ENCODE measurements around the gene RASSF1.

RASSF1 gene

GRCh38 chr3:50340448-50341329 lies at the start of gene RASSF1:
TSS of gene RASSF1 (minus strand) at chr3:50340836. CDS start at chr3:50340805, 31 bp downstream.
- Histone ChIP-seq H3K4me1 (ENCODE audit: insufficient read depth, low read length, poor library complexity, severe bottlenecking) (peaks cover 47% of the 10 kb centered on the region), H3K9ac (ENCODE audit: low read depth, low read length, poor library complexity, severe bottlenecking) (peak within 1 kb of the TSS; percentile 98), H3K4me2 (ENCODE audit: low read depth, low read length, poor library complexity, severe bottlenecking) (peak within 1 kb of the TSS; percentile 91)

GRCh38 chr3:50389414-50389767 lies 48.8 kb upstream of the RASSF1 start:
- TF ChIP-seq, protein P1, sequence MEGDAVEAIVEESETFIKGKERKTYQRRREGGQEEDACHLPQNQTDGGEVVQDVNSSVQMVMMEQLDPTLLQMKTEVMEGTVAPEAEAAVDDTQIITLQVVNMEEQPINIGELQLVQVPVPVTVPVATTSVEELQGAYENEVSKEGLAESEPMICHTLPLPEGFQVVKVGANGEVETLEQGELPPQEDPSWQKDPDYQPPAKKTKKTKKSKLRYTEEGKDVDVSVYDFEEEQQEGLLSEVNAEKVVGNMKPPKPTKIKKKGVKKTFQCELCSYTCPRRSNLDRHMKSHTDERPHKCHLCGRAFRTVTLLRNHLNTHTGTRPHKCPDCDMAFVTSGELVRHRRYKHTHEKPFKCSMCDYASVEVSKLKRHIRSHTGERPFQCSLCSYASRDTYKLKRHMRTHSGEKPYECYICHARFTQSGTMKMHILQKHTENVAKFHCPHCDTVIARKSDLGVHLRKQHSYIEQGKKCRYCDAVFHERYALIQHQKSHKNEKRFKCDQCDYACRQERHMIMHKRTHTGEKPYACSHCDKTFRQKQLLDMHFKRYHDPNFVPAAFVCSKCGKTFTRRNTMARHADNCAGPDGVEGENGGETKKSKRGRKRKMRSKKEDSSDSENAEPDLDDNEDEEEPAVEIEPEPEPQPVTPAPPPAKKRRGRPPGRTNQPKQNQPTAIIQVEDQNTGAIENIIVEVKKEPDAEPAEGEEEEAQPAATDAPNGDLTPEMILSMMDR (conservative IDR thresholded peaks at IDR 0.05; ENCODE audit: low read length): no peak
- TF ChIP-seq EZH2phosphoT487 (IDR thresholded peaks at IDR 0.05; ENCODE audit: borderline replicate concordance): no peak
- no peak overlapping the region for H3K9ac ChIP-seq (ENCODE audit: low read depth, low read length, poor library complexity, severe bottlenecking)
- H3K9me2 ChIP-seq (replicated peaks; ENCODE audit: low read depth, low read length): no peaks in the 10 kb centered on the region
- H3K79me2 ChIP-seq (ENCODE audit: insufficient read depth, low read length): no peaks in the 10 kb centered on the region
- H3K4me2 ChIP-seq (ENCODE audit: low read depth, low read length, poor library complexity, severe bottlenecking): no peak overlapping the region
- H3K4me3 ChIP-seq (ENCODE audit: low read length, poor library complexity, severe bottlenecking): no peak overlapping the region
- H3K4me1 ChIP-seq (ENCODE audit: insufficient read depth, low read length, poor library complexity, severe bottlenecking): peaks cover 18% of the 10 kb centered on the region
- H3F3A ChIP-seq (ENCODE audit: low read depth): no peaks in the 10 kb centered on the region
- H4K20me1 ChIP-seq (ENCODE audit: insufficient read depth, low read length, poor library complexity, severe bottlenecking): no peaks in the 10 kb centered on the region
- no peaks in the 10 kb centered on the region for H3K27me3 ChIP-seq (ENCODE audit: insufficient read depth, low read length, poor library complexity, severe bottlenecking)
- no peaks in the 10 kb centered on the region for H3K9me3 ChIP-seq (ENCODE audit: insufficient read depth, low read depth, low read length)
- H2AFZ ChIP-seq (ENCODE audit: low read length): no peak overlapping the region
- H3K36me3 ChIP-seq (ENCODE audit: insufficient read depth, low read length): no peaks in the 10 kb centered on the region

More at GRCh38 chr3:50340448-50341329, at the start of gene RASSF1:
- Histone ChIP-seq H3K9me3 (ENCODE audit: insufficient read depth, low read depth, low read length) (no peaks in the 10 kb centered on the region), H3F3A (ENCODE audit: low read depth) (0 out of 2 replicates have a peak, but pooled peaks cover 7% of the 10 kb centered on the region), H4K20me1 (ENCODE audit: insufficient read depth, low read length, poor library complexity, severe bottlenecking) (peaks cover 14% of the 10 kb centered on the region), H3K4me3 (ENCODE audit: low read length, poor library complexity, severe bottlenecking) (peak within 1 kb of the TSS; percentile 97), H3K9me2 (replicated peaks; ENCODE audit: low read depth, low read length) (no peaks in the 10 kb centered on the region), H3K27me3 (ENCODE audit: insufficient read depth, low read length, poor library complexity, severe bottlenecking) (peaks cover 4% of the 10 kb centered on the region), H3K36me3 (ENCODE audit: insufficient read depth, low read length) (no peaks in the 10 kb centered on the region), H3K79me2 (ENCODE audit: insufficient read depth, low read length) (peaks cover 64% of the 10 kb centered on the region), H2AFZ (ENCODE audit: low read length) (no peak within 1 kb of the TSS; the same call in 1 of the 2 replicates)
- TF ChIP-seq EZH2phosphoT487 (IDR thresholded peaks at IDR 0.05; ENCODE audit: borderline replicate concordance): no peak
- TF ChIP-seq, protein P1 (conservative IDR thresholded peaks at IDR 0.05; ENCODE audit: low read length): no peak

GRCh38 chr3:50388720-50389413 lies 48.2 kb upstream of the RASSF1 start:
- Histone ChIP-seq H3K79me2 (ENCODE audit: insufficient read depth, low read length) (no peaks in the 10 kb centered on the region), H2AFZ (ENCODE audit: low read length) (no peak overlapping the region), H3K9me3 (ENCODE audit: insufficient read depth, low read depth, low read length) (no peaks in the 10 kb centered on the region), H3K9ac (ENCODE audit: low read depth, low read length, poor library complexity, severe bottlenecking) (no peak overlapping the region), H4K20me1 (ENCODE audit: insufficient read depth, low read length, poor library complexity, severe bottlenecking) (no peaks in the 10 kb centered on the region), H3K4me1 (ENCODE audit: insufficient read depth, low read length, poor library complexity, severe bottlenecking) (peaks cover 18% of the 10 kb centered on the region), H3K4me2 (ENCODE audit: low read depth, low read length, poor library complexity, severe bottlenecking) (no peak overlapping the region), H3F3A (ENCODE audit: low read depth) (no peaks in the 10 kb centered on the region), H3K36me3 (ENCODE audit: insufficient read depth, low read length) (no peaks in the 10 kb centered on the region), H3K4me3 (ENCODE audit: low read length, poor library complexity, severe bottlenecking) (no peak overlapping the region), H3K27me3 (ENCODE audit: insufficient read depth, low read length, poor library complexity, severe bottlenecking) (no peaks in the 10 kb centered on the region), H3K9me2 (replicated peaks; ENCODE audit: low read depth, low read length) (no peaks in the 10 kb centered on the region)
- TF ChIP-seq, protein P1 (conservative IDR thresholded peaks at IDR 0.05; ENCODE audit: low read length): no peak
- no peak for TF ChIP-seq EZH2phosphoT487 (IDR thresholded peaks at IDR 0.05; ENCODE audit: borderline replicate concordance)

Measured in Loucy (cell line).